ENCODE data around the gene DTWD1. TPM values are rescaled to one million over a fixed set of nuclear protein-coding genes. Genes with fewer than 3 reads are reported as not detected.

DTWD1 gene
- total and polyA plus RNA-seq, 9 of the 15 experiments (the other 6 are each of a cell fraction or from before 2014, with no cell fraction given), result 23.1 to 76.4 (median 36.5) TPM

DNA sequence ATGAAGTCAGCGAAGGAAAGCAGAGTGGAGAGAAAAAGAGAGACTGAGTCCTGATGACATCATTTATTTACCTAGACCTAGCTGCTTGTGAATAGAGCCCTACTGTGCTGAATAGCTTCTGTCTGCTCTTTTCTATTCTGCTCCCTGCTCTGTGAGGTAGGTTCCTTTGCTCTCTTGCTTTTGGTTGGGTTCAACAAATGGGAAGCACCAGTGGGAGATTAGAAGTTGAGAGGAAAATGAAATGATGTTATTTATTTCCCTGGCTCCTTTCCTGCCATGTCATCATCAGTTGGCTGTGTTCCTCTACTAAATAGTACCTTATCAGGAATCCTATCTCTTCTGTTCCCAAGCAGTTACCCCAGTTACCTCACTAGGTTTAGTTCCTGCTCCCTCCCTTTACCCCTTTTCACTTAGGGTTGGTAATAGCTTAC is 23.5 kb downstream of the DTWD1 start:
- Histone ChIP-seq H3K36me3 (ENCODE audit: control insufficient read depth, insufficient read depth, low read length) (peaks cover 5% of the 10 kb centered on the region; the same call in 2 of the 3 replicates), H3K4me3 (no peak overlapping the region), H4K20me1 (replicated peaks; ENCODE audit: control insufficient read depth, insufficient read depth, low read length) (no peaks in the 10 kb centered on the region), H3K4me2 (ENCODE audit: insufficient read depth, low read length) (no peak overlapping the region), H3K9ac (ENCODE audit: insufficient read depth in 1 of 2, low read depth in 2 of 2, low read length in 2 of 2) (no peak overlapping the region), H3K4me1 (replicated peaks in 1 of 2; ENCODE audit: control insufficient read depth in 2 of 2, insufficient read depth in 2 of 2, low read length in 2 of 2) (peaks cover 0 to 6% of the 10 kb centered on the region in 2 experiments; a peak in 3 of 5 replicates), H3K27ac (ENCODE audit: extremely low read depth, low read depth, low read length) (no peak overlapping the region), H2AFZ (ENCODE audit: low read depth, low read length) (no peak overlapping the region), H3K9me3 (replicated peaks; ENCODE audit: control insufficient read depth, insufficient read depth, low read depth, low read length) (no peaks in the 10 kb centered on the region), H3K79me2 (ENCODE audit: control insufficient read depth, insufficient read depth, low read length) (no peaks in the 10 kb centered on the region), H3K9me1 (ENCODE audit: control insufficient read depth, insufficient read depth, low read length) (no peaks in the 10 kb centered on the region), H3K27me3 (ENCODE audit: control insufficient read depth in 2 of 2, insufficient read depth in 2 of 2, low read length in 2 of 2) (no peaks in the 10 kb centered on the region)
- FAIRE-seq, result no peak
- ChIA-PET POLR2A (no interaction called here), CTCF (ENCODE audit: low intra/inter-chr PET ratio) (no interaction called here)
- DNase-seq (ENCODE audit: extremely low read depth in 1 of 4, low spot score in 3 of 4), result peak in 1 of 4 experiments; percentile 6
- peak; percentile 65 for ATAC-seq
- no TSS peak for BruUV-seq (replicated peaks)
- in situ Hi-C loops (cut with MboI) (no loop called here), intact Hi-C loops (cut with micrococcal nuclease) (no loop called here)
- 100% methylated on average over 1 of the region's 1 CpG for WGBS (ENCODE audit: insufficient coverage, low coverage, missing lambda C conversion rate)
- TF ChIP-seq MYBL2 (IDR thresholded peaks at IDR 0.05; ENCODE audit: low read depth) (no peak), MYBL2 (CRISPR knock-in tag; IDR thresholded peaks at IDR 0.05; ENCODE audit: borderline replicate concordance) (no peak), SMARCE1 (IDR thresholded peaks at IDR 0.05) (peak; percentile 27; the same call in 1 of the 2 replicates), MIER1 (IDR thresholded peaks at IDR 0.05; ENCODE audit: low read depth) (no peak), NFE2 (IDR thresholded peaks at IDR 0.05; ENCODE audit: low read depth) (peak; percentile 76), EP300 (IDR thresholded peaks at IDR 0.05; ENCODE audit: low read length) (peak; percentile 29; the same call in 1 of the 2 replicates), FOXJ2 (tag; IDR thresholded peaks at IDR 0.05) (peak; percentile 84; the same call in 1 of the 2 replicates), ZNF316 (IDR thresholded peaks at IDR 0.05) (peak; percentile 60; the same call in 1 of the 2 replicates), KHSRP (IDR thresholded peaks at IDR 0.05) (no peak), JUND (IDR thresholded peaks at IDR 0.05; ENCODE audit: borderline replicate concordance, low read depth, low read length) (no peak), JUND (tag; IDR thresholded peaks at IDR 0.05; ENCODE audit: borderline replicate concordance, low read depth, low read length) (peak; percentile 34; the same call in 2 of the 3 replicates), RAD51 (IDR thresholded peaks at IDR 0.05; ENCODE audit: borderline replicate concordance, low read depth) (no peak), C11orf30 (IDR thresholded peaks at IDR 0.05; ENCODE audit: low read depth) (peak; percentile 69), POLR2A (conservative IDR thresholded peaks at IDR 0.05) (0 out of 2 replicates have a peak, but pooled peaks have one; percentile 28), CCNT2 (IDR thresholded peaks at IDR 0.05; ENCODE audit: borderline replicate concordance, extremely low read depth, insufficient read length, low read depth, low read length) (peak; percentile 13), CEBPG (CRISPR knock-in tag; IDR thresholded peaks at IDR 0.05) (no peak), CEBPG (tag; conservative IDR thresholded peaks at IDR 0.05 in 1 of 2, IDR thresholded peaks at IDR 0.05 in 1 of 2) (peak in 1 of 2 experiments; percentile 72; a peak in 2 of 4 replicates), ZNF785 (CRISPR knock-in tag; IDR thresholded peaks at IDR 0.05) (no peak), CEBPB (tag; IDR thresholded peaks at IDR 0.05) (0 out of 2 replicates have a peak, but pooled peaks have one; percentile 6), MAFK (IDR thresholded peaks at IDR 0.05; ENCODE audit: low read length) (peak; percentile 43; the same call in 1 of the 2 replicates), MAFG (tag; conservative IDR thresholded peaks at IDR 0.05) (peak; percentile 79), ATF7 (IDR thresholded peaks at IDR 0.05) (peak; percentile 80; the same call in 1 of the 2 replicates), NFIC (IDR thresholded peaks at IDR 0.05) (peak; percentile 60)
- TF ChIP-seq, protein P1, sequence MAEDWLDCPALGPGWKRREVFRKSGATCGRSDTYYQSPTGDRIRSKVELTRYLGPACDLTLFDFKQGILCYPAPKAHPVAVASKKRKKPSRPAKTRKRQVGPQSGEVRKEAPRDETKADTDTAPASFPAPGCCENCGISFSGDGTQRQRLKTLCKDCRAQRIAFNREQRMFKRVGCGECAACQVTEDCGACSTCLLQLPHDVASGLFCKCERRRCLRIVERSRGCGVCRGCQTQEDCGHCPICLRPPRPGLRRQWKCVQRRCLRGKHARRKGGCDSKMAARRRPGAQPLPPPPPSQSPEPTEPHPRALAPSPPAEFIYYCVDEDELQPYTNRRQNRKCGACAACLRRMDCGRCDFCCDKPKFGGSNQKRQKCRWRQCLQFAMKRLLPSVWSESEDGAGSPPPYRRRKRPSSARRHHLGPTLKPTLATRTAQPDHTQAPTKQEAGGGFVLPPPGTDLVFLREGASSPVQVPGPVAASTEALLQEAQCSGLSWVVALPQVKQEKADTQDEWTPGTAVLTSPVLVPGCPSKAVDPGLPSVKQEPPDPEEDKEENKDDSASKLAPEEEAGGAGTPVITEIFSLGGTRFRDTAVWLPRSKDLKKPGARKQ (CRISPR knock-in tag; IDR thresholded peaks at IDR 0.05), result no peak
